Fibroblast of pulmonary artery (primary cell): Measurements from ENCODE around the gene PHEX.

ENCODE experiments used
- DNase-seq: peaks from one replicate; pipeline ENCODE4 v3.0.0-alpha.2; 2010; ENCODE audit warnings: low read depth
- H3K4me3 ChIP-seq: replicated peaks from 2 replicates; pipeline ENCODE4 v1.5.1; 2011; ENCODE audit warnings: low read depth, mild to moderate bottlenecking, control low read depth, low read length, moderate library complexity
- TF ChIP-seq, protein P1 (sequence below): IDR thresholded peaks from 2 replicates; pipeline ENCODE4 v1.5.1; 2011; ENCODE audit warnings: mild to moderate bottlenecking, control low read depth, low read length, inconsistent platforms; ENCODE audit errors: missing control alignments

PHEX gene

DNA sequence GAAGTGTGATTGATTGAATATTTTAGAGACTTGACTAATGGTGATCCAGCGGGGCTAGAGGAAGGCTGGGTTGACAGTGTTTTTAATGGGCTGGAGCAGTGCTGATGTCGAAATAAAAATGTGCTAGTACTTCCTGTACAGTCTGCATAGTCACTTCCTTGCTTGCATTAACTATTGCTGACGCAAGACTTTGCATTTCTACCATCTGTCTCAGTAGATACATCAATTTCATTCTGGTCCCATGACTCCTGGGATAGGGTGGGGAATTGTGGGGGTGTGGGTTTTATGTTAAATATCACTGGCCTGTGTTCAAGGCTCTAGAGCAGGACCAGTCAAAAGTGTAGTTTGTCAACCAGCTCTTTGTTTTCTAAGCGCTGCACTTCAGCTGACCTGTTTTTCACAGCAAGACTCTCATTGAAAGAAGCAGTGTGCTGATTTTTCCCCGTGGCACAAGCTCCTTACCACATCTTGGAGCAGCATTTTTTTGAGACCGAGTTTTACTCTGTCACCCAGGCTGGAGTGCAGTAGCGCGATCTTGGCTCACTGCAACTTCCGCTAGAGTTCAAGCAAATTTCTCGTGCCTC, 35.2 kb upstream of the PHEX start:
- H3K4me3 ChIP-seq: no peak overlapping the region
- peak; percentile 83 for DNase-seq
- TF ChIP-seq, protein P1, sequence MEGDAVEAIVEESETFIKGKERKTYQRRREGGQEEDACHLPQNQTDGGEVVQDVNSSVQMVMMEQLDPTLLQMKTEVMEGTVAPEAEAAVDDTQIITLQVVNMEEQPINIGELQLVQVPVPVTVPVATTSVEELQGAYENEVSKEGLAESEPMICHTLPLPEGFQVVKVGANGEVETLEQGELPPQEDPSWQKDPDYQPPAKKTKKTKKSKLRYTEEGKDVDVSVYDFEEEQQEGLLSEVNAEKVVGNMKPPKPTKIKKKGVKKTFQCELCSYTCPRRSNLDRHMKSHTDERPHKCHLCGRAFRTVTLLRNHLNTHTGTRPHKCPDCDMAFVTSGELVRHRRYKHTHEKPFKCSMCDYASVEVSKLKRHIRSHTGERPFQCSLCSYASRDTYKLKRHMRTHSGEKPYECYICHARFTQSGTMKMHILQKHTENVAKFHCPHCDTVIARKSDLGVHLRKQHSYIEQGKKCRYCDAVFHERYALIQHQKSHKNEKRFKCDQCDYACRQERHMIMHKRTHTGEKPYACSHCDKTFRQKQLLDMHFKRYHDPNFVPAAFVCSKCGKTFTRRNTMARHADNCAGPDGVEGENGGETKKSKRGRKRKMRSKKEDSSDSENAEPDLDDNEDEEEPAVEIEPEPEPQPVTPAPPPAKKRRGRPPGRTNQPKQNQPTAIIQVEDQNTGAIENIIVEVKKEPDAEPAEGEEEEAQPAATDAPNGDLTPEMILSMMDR: no peak

DNA sequence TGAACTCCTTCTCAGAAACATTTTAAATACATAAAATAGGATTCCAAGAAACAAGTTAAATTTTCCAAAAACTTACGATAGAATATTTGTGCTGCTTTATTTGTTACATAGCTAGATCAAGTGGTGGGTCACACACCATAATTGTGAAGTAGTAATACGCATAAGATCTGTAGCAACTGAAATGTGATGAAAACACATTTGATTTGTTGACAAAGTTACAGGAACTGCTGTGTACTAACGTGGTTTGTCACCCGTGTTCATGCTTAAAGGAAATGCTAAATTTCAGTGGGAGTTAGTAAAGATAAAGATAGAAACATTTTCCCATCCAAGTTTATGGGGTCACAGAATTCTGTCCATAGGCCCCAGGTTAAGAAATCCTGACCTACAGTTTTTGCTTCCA, 34.1 kb upstream of the PHEX start:
- no peak overlapping the region for H3K4me3 ChIP-seq
- TF ChIP-seq, protein P1: no peak
- no peak for DNase-seq

DNA sequence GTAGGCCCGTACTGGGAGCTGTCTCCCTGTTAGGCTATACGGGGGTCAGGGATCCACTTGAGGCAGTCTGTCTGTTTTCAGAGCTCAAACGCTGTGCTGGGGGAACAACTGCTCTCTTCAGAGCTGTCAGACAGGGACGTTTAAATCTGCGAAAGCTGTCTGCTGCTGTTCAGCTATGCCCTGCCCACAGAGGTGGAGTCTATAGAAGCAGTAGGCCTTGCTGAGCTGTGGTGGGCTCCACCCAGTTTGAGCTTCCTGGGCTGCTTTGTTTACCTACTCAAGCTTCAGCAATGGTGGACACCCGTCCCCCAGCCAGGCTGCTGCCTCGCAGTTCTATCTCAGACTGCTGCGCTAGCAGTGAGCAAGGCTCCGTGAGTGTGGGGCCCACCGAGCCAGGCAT, 27.3 kb upstream of the PHEX start:
- H3K4me3 ChIP-seq: no peak overlapping the region
- DNase-seq: no peak
- TF ChIP-seq, protein P1: no peak

DNA sequence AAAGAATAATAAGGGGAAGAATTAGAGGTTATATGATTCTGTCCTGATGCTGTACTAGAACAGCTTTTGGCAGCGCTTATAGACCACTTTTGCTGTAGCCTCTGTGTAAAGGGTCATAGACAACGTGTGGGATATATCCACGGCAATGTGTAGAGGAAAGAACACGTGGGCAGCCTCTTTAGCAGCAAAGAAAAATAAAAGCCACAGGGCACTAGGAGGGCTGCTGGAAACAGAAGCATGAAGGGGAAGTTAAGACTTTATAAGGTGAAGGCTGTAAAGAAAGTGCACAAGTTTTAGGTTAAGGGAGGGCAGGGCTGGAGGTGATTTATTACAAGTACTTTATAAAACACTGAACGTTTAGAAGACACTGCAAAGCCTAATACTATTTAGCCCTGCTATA, 20.1 kb upstream of the PHEX start:
- no peak for DNase-seq
- TF ChIP-seq, protein P1: no peak
- no peak overlapping the region for H3K4me3 ChIP-seq

DNA sequence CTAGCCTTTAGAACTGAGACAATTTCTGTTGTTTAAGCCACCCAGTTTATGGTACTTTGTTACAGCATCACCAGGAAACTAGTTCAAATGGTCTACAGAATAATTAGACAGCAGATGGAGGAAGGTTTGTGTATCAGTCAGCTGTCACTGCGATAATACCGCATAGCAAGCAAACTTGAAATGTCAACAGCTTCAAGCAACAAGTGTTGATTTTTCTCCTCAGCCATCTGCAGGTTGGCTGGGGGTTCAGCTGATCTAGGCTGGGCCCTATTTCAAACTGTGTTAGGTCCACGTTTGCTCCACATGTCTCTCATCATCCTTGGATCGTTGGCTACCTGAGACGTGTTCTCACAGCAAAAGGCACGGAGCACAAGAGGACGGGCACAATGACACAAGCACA, 19.2 kb upstream of the PHEX start:
- no peak overlapping the region for H3K4me3 ChIP-seq
- no peak for DNase-seq
- TF ChIP-seq, protein P1: no peak

DNA sequence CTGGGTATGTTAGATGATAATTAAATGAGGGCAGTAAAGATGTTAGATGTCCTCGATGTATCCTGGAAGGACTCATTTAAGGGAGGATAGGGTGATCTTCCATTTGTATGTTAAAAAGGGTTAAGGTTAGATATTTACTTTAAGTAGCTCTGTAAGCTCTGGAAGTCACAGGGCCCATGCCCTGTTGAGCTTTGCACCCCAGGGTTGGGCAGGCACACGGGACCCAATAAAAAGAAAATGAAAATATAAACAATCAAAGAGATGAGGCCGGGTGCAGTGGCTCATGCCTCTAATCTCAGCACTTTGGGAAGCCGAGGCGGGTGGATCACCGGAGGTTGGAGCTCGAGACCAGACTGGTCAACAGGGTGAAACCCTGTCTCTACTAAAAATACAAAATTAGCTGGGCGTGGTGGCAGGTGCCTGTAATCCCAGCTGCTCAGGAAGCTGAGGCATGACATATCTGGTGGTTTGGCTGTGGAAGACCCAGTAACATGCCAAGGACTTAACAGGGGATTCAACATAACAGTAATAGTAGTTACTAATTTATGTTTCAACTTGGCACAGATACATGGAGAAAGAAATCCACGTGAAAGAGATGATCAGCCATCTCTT, 16.9 kb upstream of the PHEX start:
- TF ChIP-seq, protein P1: no peak
- no peak for DNase-seq
- no peak overlapping the region for H3K4me3 ChIP-seq

DNA sequence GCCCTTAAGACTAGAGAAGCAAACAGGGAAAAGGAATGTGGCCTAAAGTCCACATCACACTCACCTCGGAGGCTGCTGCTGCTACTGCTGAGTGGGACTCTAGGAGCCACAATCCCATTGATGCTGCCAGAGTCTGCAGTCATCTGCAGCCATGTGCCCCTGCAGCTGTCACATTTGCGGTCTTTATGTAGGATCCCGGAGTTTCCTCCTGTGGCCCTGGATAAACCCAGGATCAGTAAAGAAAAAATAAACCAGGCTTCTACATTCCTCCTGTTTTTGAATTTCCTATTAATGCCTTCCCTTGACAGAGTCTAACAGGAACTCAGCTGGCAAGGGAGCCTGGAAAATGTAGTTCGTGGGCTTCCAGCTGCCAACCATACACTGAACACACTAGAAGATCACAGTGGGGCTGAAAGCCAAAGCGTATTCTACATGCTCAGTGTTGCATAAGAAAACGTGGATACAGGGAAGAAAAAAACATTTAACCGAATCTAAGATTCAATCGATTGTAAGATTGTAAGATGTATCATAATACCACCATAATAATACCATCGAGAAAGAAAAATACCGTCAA, 10.3 kb upstream of the PHEX start:
- TF ChIP-seq, protein P1: no peak
- no peak for DNase-seq

More for the DNA sequence above, 10.3 kb upstream of the PHEX start:
- H3K4me3 ChIP-seq: no peak overlapping the region
